SJSA1 (cell line): ENCODE data around the gene GPR6. TPM values are rescaled to one million over a fixed set of nuclear protein-coding genes. Genes with fewer than 3 reads are reported as not detected.
A peak's percentile ranks its signal among the peaks of the same experiment; 100 is the strongest.

ENCODE experiments used
- DNase-seq, 2 experiments: peaks; one replicate each; pipeline ENCODE4 v3.0.0-alpha.2; 2015 to 2020; ENCODE audit warnings: low spot score in 2 of 2, low read depth in 1 of 2
- H3K27ac ChIP-seq: fragments of 250-450 bp; sonication (Bioruptor Pico); 2 replicates; pipeline ENCODE4 v1.5.1; 2020; ENCODE audit warnings: mild to moderate bottlenecking, moderate library complexity
- H3K27me3 ChIP-seq: fragments of 250-450 bp; sonication (Bioruptor Pico); replicated peaks from 2 replicates; pipeline ENCODE4 v1.5.1; 2020; ENCODE audit warnings: mild to moderate bottlenecking, moderate library complexity
- H3K36me3 ChIP-seq: fragments of 250-450 bp; sonication (Bioruptor Pico); 2 replicates; pipeline ENCODE4 v1.5.1; 2020; ENCODE audit warnings: mild to moderate bottlenecking
- H3K4me1 ChIP-seq: fragments of 250-450 bp; sonication (Bioruptor Pico); replicated peaks from 2 replicates; pipeline ENCODE4 v1.6.1; 2021; ENCODE audit warnings: mild to moderate bottlenecking
- H3K4me3 ChIP-seq: fragments of 250-450 bp; sonication (Bioruptor Pico); 2 replicates; pipeline ENCODE4 v1.5.1; 2020; ENCODE audit warnings: mild to moderate bottlenecking
- H3K9me3 ChIP-seq: fragments of 250-450 bp; sonication (Bioruptor Pico); replicated peaks from 2 replicates; pipeline ENCODE4 v1.5.1; 2020; ENCODE audit warnings: mild to moderate bottlenecking
- total RNA-seq: library from RNA; depleted of rRNA; stranded (reverse); fragments of >200 nt; shearing (Covaris generic); gene quantifications from 2 replicates; pipeline ENCODE4 v1.2.3, GENCODE V29; 2014; rRNA removed

Gene GPR6
- total RNA-seq = not detected in 2 replicates

GRCh38 chr6:109978174-109979032 lies at the start of gene GPR6:
GPR6 (plus strand) TSS chr6:109978311; CDS start chr6:109979113, 802 bp downstream.
- H3K4me1 ChIP-seq = no peaks in the 10 kb centered on the region
- H3K9me3 ChIP-seq = no peaks in the 10 kb centered on the region
- H3K36me3 ChIP-seq = no peaks in the 10 kb centered on the region
- H3K27me3 ChIP-seq = no peaks in the 10 kb centered on the region; the same call in 1 of the 2 replicates
- peak; percentile 28 to 67 for DNase-seq
- H3K4me3 ChIP-seq = no peak within 1 kb of the TSS
- no peak within 1 kb of the TSS for H3K27ac ChIP-seq

GRCh38 chr6:109934293-109934692 lies 43.8 kb upstream of the GPR6 start:
- Histone ChIP-seq H3K4me1 (no peaks in the 10 kb centered on the region), H3K27ac (no peak overlapping the region), H3K9me3 (no peaks in the 10 kb centered on the region), H3K36me3 (no peaks in the 10 kb centered on the region), H3K4me3 (no peak overlapping the region), H3K27me3 (no peaks in the 10 kb centered on the region)
- DNase-seq = no peak

DNA sequence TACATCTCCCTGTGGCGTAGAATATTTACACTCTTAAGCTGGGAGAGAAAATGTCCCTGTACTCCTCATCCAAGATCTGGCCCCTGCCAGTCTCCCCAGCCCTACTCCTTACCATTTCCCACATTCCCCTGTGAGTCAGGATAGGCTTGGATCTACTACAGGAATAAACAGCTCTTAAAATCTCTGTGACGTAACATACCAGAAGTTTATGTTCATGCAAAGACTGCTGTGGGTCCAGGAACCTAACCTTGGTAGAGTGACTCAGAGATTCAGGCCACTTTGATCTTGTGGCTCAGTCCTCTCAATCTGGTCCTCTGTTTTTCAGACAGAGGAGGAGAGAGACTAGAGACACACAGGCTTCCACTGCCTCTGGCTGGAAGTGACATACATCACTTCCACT lies 38.5 kb upstream of the GPR6 start:
- Histone ChIP-seq H3K4me1 (peaks cover 8% of the 10 kb centered on the region; the same call in 1 of the 2 replicates), H3K4me3 (no peak overlapping the region), H3K36me3 (no peaks in the 10 kb centered on the region), H3K9me3 (no peaks in the 10 kb centered on the region), H3K27me3 (no peaks in the 10 kb centered on the region), H3K27ac (no peak overlapping the region)
- DNase-seq = no peak

DNA sequence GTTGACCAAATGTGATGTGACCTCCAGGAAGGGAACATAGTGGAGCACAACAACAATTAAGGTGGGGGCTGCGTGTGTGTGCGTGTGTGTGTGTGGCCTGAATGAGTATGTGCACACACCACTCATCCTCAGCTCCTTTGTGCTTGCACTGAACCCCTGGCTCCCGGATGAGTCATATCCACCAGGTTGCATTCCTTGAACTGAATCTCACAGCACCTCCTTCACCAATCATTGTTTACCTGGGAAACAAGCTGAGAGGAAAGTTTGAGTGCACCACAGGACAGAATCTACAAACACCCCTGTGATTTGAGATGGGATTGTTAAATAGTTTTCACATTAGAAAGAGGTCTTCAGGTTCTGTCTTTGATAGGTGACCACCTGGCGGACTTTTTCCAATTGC lies 33.7 kb upstream of the GPR6 start:
- Histone ChIP-seq H3K4me3 (no peak overlapping the region), H3K27me3 (no peaks in the 10 kb centered on the region), H3K36me3 (no peaks in the 10 kb centered on the region), H3K9me3 (no peaks in the 10 kb centered on the region), H3K27ac (no peak overlapping the region), H3K4me1 (peaks cover 8% of the 10 kb centered on the region; the same call in 1 of the 2 replicates)
- DNase-seq = no peak

DNA sequence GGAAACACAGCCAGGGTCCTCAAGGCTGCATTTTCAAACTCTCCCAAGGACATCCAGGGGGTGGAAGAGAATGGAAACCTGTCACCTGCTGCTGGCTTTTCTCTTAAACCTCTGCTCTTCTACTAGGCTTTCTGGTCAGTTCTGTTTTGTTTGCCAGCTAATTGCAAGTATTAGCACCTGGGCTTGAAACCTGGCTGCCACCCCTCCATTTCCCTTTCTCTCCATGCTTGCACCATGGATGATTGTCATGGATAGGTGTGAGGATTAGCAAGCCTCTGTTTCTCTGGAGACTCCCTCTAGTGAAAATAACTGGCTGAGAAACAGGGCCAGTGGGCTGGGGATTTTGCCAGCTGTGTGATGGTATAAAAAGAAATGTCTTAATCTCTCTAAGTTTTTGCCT lies 33.0 kb upstream of the GPR6 start:
- H3K9me3 ChIP-seq = no peaks in the 10 kb centered on the region
- H3K27ac ChIP-seq = no peak overlapping the region
- H3K27me3 ChIP-seq = no peaks in the 10 kb centered on the region
- H3K4me3 ChIP-seq = no peak overlapping the region
- H3K36me3 ChIP-seq = no peaks in the 10 kb centered on the region
- H3K4me1 ChIP-seq = peaks cover 8% of the 10 kb centered on the region; the same call in 1 of the 2 replicates
- no peak for DNase-seq

DNA sequence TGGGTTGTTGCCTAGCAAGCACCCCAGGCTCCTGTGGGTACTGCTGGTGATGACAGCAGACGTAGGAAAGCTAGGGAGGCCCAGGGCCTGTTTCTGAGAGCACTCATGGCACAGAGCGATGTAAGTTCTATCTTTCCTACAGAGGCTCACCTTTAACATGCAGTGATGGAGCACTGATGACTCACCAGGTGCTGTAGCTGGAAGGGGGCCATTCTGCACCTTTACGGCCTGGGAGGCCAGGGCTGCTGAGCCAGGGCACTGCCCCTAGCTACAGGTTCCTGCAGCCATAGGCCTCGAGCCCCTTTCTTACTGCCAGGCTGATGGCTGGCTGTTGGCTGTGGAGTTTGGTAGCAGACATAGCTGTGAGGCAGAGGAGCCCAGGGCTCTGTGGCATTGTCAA lies 31.1 kb upstream of the GPR6 start:
- H3K27ac ChIP-seq = no peak overlapping the region
- no peaks in the 10 kb centered on the region for H3K27me3 ChIP-seq
- no peak overlapping the region for H3K4me3 ChIP-seq
- H3K9me3 ChIP-seq = no peaks in the 10 kb centered on the region
- H3K36me3 ChIP-seq = no peaks in the 10 kb centered on the region
- peaks cover 8% of the 10 kb centered on the region; the same call in 1 of the 2 replicates for H3K4me1 ChIP-seq
- no peak for DNase-seq

- H3K36me3 ChIP-seq = no peaks in the 10 kb centered on the region
- H3K27me3 ChIP-seq = no peaks in the 10 kb centered on the region
- H3K4me1 ChIP-seq = peaks cover under 1% of the 10 kb centered on the region; the same call in 1 of the 2 replicates
- H3K27ac ChIP-seq = no peak overlapping the region
- DNase-seq = no peak
- no peaks in the 10 kb centered on the region for H3K9me3 ChIP-seq
- no peak overlapping the region for H3K4me3 ChIP-seq
Observed at GRCh38 chr6:109949281-109950065, 28.6 kb upstream of the GPR6 start.

DNA sequence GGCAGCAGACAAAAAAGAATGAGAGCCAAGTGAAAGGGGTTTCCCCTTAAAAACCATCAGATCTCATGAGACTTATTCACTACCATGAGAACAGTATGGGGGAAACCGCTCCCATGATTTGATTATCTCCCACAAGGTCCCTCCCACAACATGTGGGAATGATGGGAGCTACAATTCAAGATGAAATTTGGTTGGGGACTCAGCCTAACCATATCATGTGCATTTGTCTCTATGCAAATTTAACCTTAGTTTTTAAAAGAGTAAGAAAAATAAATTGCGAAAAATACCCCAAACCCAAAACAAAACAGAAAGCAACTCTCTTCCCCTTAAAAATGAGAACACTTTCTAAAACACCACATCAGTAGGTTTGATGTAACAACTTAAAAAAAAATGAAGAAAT lies 22.6 kb upstream of the GPR6 start:
- no peaks in the 10 kb centered on the region for H3K9me3 ChIP-seq
- H3K27ac ChIP-seq = no peak overlapping the region
- H3K4me3 ChIP-seq = no peak overlapping the region
- no peaks in the 10 kb centered on the region for H3K36me3 ChIP-seq
- no peaks in the 10 kb centered on the region for H3K4me1 ChIP-seq
- H3K27me3 ChIP-seq = no peaks in the 10 kb centered on the region
- DNase-seq = no peak

- H3K27ac ChIP-seq = no peak overlapping the region
- no peak for DNase-seq
- H3K4me1 ChIP-seq = peaks cover 10% of the 10 kb centered on the region
- no peaks in the 10 kb centered on the region for H3K36me3 ChIP-seq
- H3K4me3 ChIP-seq = no peak overlapping the region
- H3K27me3 ChIP-seq = no peaks in the 10 kb centered on the region
- H3K9me3 ChIP-seq = no peaks in the 10 kb centered on the region
Observed at GRCh38 chr6:109958626-109959025, 19.5 kb upstream of the GPR6 start.

- no peak for DNase-seq
Observed at GRCh38 chr6:109961611-109962041, 16.5 kb upstream of the GPR6 start.

GRCh38 chr6:109962271-109962670 lies 15.8 kb upstream of the GPR6 start:
- Histone ChIP-seq H3K9me3 (no peaks in the 10 kb centered on the region), H3K27me3 (no peaks in the 10 kb centered on the region), H3K27ac (no peak overlapping the region), H3K4me1 (peaks cover 10% of the 10 kb centered on the region), H3K36me3 (no peaks in the 10 kb centered on the region), H3K4me3 (no peak overlapping the region)
- DNase-seq = no peak

More at GRCh38 chr6:109961611-109962041, 16.5 kb upstream of the GPR6 start:
- H3K36me3 ChIP-seq = no peaks in the 10 kb centered on the region
- no peaks in the 10 kb centered on the region for H3K27me3 ChIP-seq
- H3K4me3 ChIP-seq = no peak overlapping the region
- no peak overlapping the region for H3K27ac ChIP-seq
- H3K4me1 ChIP-seq = peaks cover 10% of the 10 kb centered on the region
- no peaks in the 10 kb centered on the region for H3K9me3 ChIP-seq

DNA sequence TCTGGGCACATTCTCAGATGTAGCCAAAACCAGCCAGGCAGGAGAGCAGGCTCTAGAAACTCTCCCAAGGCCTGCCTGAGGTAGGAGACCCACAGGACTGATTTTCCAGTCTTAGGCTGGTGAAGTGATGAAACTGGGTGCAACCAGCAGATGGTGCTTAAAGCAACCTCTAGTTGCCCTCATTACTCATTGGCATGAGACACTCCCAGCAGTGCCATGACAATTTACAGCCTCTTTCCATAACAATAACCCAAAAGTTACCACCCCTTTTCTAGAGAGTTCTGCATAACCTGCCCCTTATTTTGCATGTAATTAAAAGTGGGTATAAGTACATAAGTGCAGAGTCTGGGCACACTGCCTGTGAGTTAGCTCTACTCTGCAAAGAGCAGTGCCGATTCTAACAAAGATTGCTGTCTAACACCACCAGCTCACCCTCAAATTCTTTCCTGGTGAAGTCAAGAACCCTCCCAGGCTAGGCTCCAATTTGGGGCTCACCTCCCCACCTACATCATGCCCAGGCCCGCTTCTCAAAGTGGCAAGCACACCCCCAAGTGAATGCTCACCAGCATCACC lies 14.4 kb upstream of the GPR6 start:
- Histone ChIP-seq H3K9me3 (no peaks in the 10 kb centered on the region), H3K4me3 (no peak overlapping the region), H3K4me1 (peaks cover 10% of the 10 kb centered on the region), H3K27ac (no peak overlapping the region), H3K36me3 (no peaks in the 10 kb centered on the region), H3K27me3 (no peaks in the 10 kb centered on the region)
- no peak for DNase-seq

DNA sequence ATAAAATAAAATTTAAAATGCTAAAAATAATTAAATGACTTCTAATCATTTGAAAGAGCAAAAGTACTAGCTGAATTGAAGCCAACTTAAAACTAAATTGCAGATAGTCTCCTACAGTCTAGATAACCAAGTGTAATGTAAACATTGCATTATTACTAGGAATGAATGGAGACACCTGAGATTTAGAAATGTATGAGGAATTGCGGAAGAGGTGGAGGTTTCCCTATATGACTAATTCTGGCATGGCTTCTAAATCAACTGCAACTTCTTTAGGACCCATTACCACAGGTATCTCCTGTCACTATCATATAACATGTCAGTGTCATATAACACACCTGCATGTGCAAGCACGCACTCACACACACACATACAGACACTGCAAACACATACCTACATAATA lies 13.2 kb upstream of the GPR6 start:
- DNase-seq = no peak
- Histone ChIP-seq H3K27me3 (no peaks in the 10 kb centered on the region), H3K4me3 (no peak overlapping the region), H3K4me1 (peaks cover 10% of the 10 kb centered on the region), H3K36me3 (no peaks in the 10 kb centered on the region), H3K9me3 (no peaks in the 10 kb centered on the region), H3K27ac (no peak overlapping the region)

DNA sequence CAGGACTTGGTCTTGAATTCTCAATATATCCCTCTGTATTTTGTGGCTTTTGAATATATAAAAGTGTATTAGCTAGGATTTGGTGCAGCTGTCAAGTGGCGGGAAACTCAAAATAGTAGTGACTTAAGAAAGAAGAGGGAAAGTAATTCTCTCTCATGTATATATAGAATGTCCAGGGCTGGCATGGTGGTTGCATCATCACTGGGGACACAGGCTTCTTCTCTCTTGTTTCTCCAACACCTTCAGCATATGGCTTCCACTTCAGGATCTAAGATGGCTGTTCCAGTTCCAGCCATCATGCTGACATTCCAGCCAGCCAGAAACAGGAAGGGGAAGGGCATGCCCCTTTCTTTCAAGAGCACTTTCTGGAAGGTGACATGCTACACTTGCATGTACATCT lies 11.8 kb upstream of the GPR6 start:
- H3K27me3 ChIP-seq = no peaks in the 10 kb centered on the region
- no peaks in the 10 kb centered on the region for H3K36me3 ChIP-seq
- H3K4me3 ChIP-seq = no peak overlapping the region
- H3K27ac ChIP-seq = no peak overlapping the region
- H3K4me1 ChIP-seq = peaks cover 7% of the 10 kb centered on the region
- DNase-seq = no peak
- no peaks in the 10 kb centered on the region for H3K9me3 ChIP-seq
